NCI-H187 treated with DMSO at 0.1 percent for 48 hours (cell line): ENCODE data around the gene ATP1B3.
"Not testable (repeated sequence)": the region's sequence is repeated elsewhere in the genome, so short reads cannot be mapped to it uniquely, and the experiment has no call there.

ENCODE experiments used
- DNase-seq: peaks from one replicate; lab custom pipeline; 2025; lab: John Stamatoyannopoulos, UW

The ATP1B3 gene

DNA sequence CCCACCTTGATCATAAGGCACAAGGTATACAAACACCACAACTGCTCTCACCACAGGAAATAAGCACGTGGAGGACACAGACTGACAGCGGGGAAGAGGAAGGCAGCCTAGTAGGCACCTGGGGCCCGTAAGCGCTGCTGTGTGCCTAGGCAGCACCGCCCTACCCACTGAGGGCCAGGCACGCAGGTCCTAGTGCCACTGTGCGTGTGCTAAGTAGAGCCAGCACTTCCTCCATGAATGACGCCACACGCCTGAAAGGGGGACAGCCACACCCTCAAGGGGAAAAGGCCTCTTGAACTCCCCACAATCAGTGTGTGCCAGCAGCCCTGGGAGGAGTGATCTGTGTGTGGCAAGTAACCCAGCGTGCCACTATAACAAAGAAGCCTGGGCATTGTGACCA lies 73.0 kb downstream of the ATP1B3 start:
- DNase-seq = no peak

DNA sequence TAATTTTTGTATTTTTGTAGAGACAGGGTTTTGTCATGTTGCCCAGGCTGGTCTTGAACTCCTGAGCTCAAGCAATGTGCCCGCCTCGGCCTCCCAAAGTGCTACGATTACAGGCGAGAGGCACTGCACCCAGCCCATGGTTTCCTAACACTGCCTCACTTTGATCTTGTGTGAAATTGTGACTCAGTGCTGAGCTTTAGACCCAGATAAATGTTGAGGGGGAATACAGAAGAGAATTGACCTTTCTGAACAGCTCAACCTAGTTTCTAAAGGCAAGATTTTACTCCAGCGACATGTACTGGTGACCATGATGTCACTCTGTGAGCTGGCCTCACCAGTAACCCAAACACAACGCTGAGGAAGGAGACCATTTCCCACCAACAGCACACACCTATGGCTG lies 73.5 kb downstream of the ATP1B3 start:
- DNase-seq = no peak

DNA sequence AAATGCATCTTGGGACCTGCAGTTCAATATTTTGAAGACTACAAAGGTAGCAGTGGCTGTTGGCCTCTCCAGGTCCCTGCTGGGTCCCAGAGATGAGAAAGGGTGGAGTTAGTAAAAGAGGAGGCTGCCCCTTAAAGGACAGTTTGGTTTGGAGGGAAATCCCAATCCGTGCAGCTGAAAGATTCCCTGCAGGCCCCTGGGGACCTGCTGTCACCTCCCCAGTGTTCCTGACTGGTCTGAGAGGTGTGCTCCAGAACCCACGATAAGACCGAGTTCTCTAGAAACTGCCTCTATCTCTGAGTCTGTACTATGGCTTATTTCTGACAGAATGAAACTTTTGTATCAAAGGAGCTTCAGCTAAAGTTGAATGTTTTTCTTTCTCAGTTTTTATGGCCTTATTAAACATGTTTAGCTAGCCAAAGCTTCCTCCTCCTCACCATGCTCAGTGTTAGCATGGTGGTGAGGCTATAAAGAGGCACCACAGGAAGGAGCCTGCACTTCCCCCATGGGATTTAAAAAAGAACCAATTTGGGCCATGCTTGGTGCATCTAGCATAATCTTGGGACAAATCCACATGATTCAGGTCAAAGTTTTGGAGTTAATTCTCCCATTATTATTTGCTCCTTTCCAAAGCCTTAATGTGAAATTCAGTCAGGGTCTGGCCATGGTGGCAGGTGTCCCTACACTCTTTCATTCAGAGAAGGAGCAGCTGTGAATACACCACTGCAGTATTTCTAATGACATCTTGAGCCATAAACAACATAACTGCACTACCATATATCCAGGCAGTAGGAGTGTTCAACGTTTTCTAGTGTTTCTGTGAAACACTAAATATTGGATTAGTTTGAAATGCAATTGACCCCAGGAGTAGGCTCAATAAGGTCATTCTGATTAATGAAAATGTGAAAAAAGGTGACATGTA lies 74.4 kb downstream of the ATP1B3 start:
- no peak for DNase-seq

DNA sequence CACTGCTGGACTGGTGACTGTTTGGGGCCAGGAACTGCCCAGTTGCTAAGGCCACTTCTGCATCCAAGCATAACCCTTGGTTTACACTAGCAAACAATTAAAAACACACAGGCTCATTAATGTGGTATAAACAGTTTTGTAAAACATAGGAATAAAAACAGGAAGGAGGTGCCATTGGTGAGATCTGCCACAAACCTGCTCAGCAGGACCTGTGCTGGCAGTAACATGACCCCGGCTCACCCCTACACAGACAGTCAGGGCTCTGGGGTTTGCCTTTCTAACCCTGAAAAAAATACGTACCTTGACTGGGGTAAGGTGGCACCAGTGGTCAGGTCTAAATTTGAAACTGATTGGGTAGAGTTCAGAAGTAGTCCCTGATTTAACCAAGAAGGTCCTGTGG lies 76.2 kb downstream of the ATP1B3 start:
- no peak for DNase-seq

DNA sequence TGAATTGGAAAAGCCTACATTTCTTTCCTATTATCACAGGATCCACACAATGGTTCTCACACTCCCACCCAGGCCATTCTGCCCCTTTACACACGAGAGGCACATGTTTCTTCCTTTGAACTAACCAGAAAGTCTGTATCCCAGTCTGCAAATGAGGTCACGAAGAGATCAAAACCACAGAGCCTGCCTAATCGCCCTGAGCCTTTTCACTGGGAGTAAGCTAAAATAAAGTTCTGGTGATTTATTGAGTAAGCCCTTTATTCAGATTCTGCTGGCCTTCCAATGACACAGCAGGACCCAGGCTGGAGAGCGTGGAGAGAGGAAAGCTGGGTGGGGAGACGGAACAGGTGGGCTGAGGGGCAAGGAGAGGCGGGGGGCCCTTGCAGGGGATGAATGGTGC lies 78.7 kb downstream of the ATP1B3 start:
- no peak for DNase-seq

DNA sequence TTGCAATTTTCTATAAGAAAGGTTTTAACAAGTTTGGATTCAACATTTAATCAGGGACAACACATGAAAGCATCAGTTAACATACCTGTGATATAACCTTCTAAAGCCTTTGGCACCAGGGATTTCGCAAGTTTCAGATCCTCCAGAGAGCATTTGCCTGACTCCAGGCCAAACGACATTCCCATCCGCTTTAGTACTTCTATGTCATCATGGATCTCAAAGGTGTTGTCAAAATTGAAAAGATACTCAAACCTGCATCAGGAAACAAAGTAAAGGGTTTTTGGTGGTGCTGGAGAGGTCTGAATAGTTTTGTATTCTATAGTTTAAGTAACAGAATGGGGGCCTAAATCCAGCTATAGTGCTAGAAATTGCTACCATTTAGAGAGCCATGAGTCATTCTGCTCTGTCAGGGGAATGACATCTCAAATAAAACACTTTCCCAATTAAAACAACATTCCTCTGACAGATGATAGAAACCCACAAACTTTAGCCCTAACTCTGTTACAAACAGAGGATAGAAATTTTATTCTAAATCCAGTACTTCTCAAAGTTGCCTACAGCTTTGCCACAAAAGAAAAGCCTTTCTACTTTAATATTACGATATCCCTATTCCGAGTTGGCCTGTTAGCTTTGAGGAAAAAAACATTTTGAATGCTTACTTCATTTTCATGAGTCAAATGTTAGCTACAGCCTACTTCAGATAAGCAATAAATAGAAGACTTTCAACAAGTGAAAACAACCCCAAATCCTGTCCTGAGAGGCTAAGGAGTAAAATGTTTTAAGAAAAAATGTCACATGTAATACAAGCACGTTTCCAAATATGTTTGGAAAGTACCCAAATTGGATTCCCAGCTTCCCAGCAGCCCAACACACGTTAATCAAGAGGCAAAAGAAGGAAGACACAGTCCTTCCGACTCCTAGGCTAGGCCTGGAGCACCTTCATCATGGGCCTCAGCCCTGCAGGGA lies 83.4 kb downstream of the ATP1B3 start:
- no peak for DNase-seq

DNA sequence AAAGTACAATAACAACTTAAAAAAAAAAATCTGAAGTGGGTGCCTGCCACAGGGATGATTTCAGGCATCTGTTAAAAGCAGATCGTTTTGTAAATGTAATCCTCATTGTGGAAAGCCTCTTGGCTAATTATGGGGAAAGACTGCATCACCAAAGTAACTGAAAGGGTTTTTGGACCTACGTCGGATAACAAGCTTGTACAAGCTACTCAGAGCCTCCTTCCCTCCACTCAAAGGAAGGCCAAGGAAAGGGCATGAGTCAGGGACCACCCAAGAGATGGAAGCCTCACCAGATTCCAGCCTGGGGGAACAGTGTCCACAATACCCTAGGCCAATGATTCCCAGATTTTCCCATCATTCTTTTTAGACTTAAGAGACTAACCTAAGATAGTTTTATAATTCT lies 84.3 kb downstream of the ATP1B3 start:
- DNase-seq = no peak

DNA sequence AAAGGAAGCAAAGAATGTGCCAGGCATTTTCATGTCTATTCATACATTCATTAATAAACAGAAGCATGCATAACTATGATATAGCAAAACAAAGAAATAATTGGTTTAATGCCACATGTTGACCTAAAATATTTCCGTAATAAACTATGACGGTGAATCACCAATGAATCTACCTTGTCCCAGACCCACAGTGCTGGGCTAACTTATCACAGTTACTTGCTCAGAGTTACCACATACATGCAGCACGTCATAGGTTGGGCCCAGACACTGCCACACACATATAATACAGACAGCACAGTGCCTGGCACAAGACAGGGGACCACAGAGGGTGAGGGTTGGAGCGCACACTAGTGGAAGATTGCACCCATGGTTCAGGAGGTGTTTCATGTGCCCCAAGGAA lies 86.9 kb downstream of the ATP1B3 start:
- no peak for DNase-seq

DNA sequence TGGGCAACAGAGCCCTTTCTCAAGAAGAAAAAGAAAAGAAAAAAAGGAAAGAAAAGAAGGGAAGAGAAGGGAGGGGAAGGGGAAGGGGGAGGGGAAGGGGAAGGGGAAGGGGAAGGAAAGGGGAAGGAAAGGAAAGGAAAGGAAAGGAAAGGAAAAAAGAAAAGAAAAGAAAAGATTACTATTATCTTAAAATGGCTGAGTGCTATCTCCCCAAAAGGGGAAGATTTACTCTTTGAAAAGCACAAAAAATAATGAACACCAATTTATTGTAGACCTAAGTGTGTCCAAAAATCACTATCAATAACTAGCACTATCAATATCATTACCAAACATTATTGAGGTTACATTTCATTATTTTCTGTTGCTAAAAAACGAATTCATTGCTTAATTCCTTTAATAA lies 89.0 kb downstream of the ATP1B3 start:
- DNase-seq = no peak

DNA sequence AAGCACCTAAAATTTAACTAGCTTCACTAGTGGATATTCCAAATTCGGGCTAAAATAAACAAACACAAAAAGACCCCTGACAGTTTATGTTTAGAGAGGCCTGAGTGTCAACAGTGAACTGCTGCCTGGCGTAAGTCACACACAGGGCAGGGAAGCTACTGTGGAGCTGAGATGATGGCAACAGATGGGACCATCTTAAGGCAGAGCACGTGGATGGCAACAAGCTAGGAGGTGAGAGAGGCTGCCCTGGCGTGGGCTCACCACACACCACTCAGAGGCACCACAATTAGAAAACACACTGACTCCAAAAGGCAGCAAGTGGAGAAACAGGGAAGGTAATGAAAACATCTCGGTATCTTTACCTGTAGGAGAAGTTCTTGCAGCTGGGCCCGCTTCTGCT lies 93.3 kb downstream of the ATP1B3 start:
- DNase-seq = no peak

DNA sequence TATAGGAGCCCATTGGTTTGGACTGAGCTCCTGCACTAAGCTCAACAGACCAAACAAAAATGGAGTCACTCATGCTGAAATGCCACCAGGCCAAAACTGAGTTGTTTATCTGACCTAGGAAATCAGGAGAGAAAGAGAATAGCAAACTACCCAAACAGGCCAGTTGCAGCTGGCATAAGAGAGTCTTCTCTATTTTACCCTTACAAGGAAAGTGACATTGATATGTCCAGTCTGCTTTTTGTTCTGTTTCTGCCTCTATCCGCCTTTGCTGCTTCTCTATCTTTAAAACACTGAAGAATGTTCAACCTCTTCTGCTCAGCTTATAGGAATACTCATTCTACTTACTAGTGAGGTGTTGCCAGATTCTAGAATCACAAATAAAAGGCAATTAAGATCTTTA lies 95.1 kb downstream of the ATP1B3 start:
- no peak for DNase-seq

DNA sequence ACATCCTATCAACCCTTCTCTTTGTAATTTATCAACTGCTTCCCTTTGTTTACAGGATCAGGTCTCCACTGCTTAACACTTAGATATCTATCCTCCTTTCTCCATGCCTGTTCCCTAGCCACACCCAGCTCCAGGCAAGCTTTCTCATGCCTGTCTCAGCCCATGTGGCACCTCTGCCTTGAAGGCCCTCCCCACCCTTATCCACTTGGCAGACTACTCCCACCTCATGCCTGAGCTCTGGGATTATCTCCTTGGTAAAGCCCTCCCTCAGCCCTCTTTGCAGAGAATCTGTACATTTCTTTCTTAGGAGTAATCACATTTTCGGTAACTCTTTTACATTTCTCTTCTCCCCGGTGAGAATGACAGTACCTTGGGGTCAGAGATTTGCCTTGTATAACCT lies 96.0 kb downstream of the ATP1B3 start:
- DNase-seq = no peak

DNA sequence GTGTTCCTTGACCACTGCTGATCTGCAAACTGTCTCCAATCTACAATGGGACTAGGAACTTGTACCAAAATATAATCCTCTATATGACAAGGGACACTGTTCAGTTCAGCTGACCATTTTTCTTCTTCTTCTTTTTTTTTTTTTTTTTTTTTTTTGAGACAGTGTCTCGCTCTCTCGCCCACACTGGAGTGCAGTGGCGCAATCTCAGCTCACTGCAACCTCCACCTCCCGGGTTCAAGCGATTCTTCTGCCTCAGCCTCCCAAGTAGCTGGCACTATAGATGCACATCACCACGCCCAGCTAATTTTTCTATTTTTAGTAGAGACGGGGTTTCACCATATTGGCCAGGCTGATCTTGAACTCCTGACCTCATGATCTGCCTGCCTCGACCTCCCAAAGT lies 98.3 kb downstream of the ATP1B3 start:
- DNase-seq = not testable (repeated sequence)
